K562 (cell line): ENCODE results near the gene CENPX. TPM values are rescaled to one million over a fixed set of nuclear protein-coding genes. Genes with fewer than 3 reads are reported as not detected.

Experiments
- ATAC-seq: fragments of 200-7000 bp; cut with Tn5 transposase; 3 replicates; pipeline ENCODE4 v1.9.1; 2020; ENCODE audit warnings: moderate library complexity
- BruUV-seq: library from RNA; stranded (reverse); fragments of 400-500 nt; replicated peaks from 2 replicates; lab custom pipeline; 2021; lab: Mats Ljungman, UMichigan
- CTCF ChIA-PET: fragments of 300-600 bp; formaldehyde crosslinking; extraction: SDS; loops from one replicate; lab custom pipeline; 2021; ENCODE audit warnings: low intra/inter-chr PET ratio; lab: Yijun Ruan, JAX
- POLR2A ChIA-PET: fragments of 300-600, 350-650 bp; sonication (Branson Sonifier 250); formaldehyde crosslinking; extraction: SDS; loops from one replicate; lab custom pipeline; 2021; ENCODE audit warnings: antibody characterized with exemption, inconsistent platforms; lab: Yijun Ruan, JAX
- DNase-seq, 4 experiments: peaks; one replicate each; pipeline versions ENCODE4 v3.0.0 to v3.0.0-alpha.2; 2011 to 2018; ENCODE audit warnings: low spot score in 3 of 4, mixed read lengths in 3 of 4; ENCODE audit errors: extremely low read depth in 1 of 4
- FAIRE-seq: peaks from 2 replicates; lab custom pipeline; 2011; peaks lifted over from hg19 to GRCh38; lab: Jason Lieb, UNC
- H2AFZ ChIP-seq: 2 replicates; pipeline ENCODE4 v1.6.0; 2011; ENCODE audit warnings: low read depth, low read length, control low read depth, inconsistent platforms
- H3K27ac ChIP-seq: fragments of 200-600 bp; 3 replicates; pipeline ENCODE4 v1.8.0; 2011; ENCODE audit warnings: low read depth, mild to moderate bottlenecking, control low read depth, inconsistent platforms, low read length, moderate library complexity, mixed read lengths; ENCODE audit errors: extremely low read depth
- H3K27me3 ChIP-seq, 2 experiments: fragments of 300-600 bp in 1 of 2; 2 replicates in 1 of 2; 3 replicates in 1 of 2; pipeline versions ENCODE4 v1.6.0 to v1.8.0; 2011; ENCODE audit warnings: inconsistent platforms in 2 of 2, low read length in 2 of 2, mild to moderate bottlenecking in 1 of 2, mixed read lengths in 1 of 2, moderate library complexity in 1 of 2; ENCODE audit not compliant: control insufficient read depth in 2 of 2, insufficient read depth in 2 of 2
- H3K36me3 ChIP-seq: fragments of 300-600 bp; 3 replicates; pipeline ENCODE4 v1.8.0; 2011; ENCODE audit warnings: mild to moderate bottlenecking, low read length, inconsistent platforms; ENCODE audit not compliant: control insufficient read depth, insufficient read depth
- H3K4me1 ChIP-seq, 2 experiments: fragments of 200-600 bp in 1 of 2; replicated peaks in 1 of 2; 2 replicates in 1 of 2; 3 replicates in 1 of 2; pipeline versions ENCODE4 v1.5.1 to v1.8.0; 2011; ENCODE audit warnings: inconsistent platforms in 2 of 2, low read length in 2 of 2, mild to moderate bottlenecking in 1 of 2, mixed read lengths in 1 of 2, moderate library complexity in 1 of 2; ENCODE audit not compliant: control insufficient read depth in 2 of 2, insufficient read depth in 2 of 2
- H3K4me2 ChIP-seq: 2 replicates; pipeline ENCODE4 v1.6.1; 2011; ENCODE audit warnings: low read length, control low read depth, inconsistent platforms, mixed read lengths; ENCODE audit not compliant: insufficient read depth
- H3K4me3 ChIP-seq: fragments of 200-600 bp; sonication (generic), shearing (Covaris generic); 2 replicates; pipeline ENCODE4 v1.5.1; 2016; ENCODE audit warnings: control low read depth, inconsistent platforms
- H3K79me2 ChIP-seq: fragments of 200-600 bp; 3 replicates; pipeline ENCODE4 v1.8.0; 2011; ENCODE audit warnings: low read length, inconsistent platforms; ENCODE audit not compliant: control insufficient read depth, insufficient read depth
- H3K9ac ChIP-seq, 2 experiments: 2 replicates each; pipeline versions ENCODE4 v1.6.0 to v1.6.1; 2011; ENCODE audit warnings: low read depth in 2 of 2, low read length in 2 of 2, control low read depth in 1 of 2, inconsistent platforms in 1 of 2, mild to moderate bottlenecking in 1 of 2, mixed read lengths in 1 of 2; ENCODE audit not compliant: insufficient read depth in 1 of 2
- H3K9me1 ChIP-seq: one replicate; pipeline ENCODE4 v1.6.0; 2011; ENCODE audit warnings: inconsistent platforms, mild to moderate bottlenecking, low read length, moderate library complexity; ENCODE audit not compliant: control insufficient read depth, insufficient read depth
- H3K9me3 ChIP-seq: replicated peaks from 2 replicates; pipeline ENCODE4 v1.5.1; 2011; ENCODE audit warnings: low read depth, low read length, inconsistent platforms; ENCODE audit not compliant: control insufficient read depth, insufficient read depth
- H4K20me1 ChIP-seq: replicated peaks from 2 replicates; pipeline ENCODE4 v1.6.1; 2011; ENCODE audit warnings: low read length, inconsistent platforms, mixed read lengths; ENCODE audit not compliant: control insufficient read depth, insufficient read depth
- ARNT ChIP-seq, 2 experiments: fragments of 450-650 bp; IDR thresholded peaks; 2 replicates each; pipeline ENCODE4 v1.6.1; 2016; ENCODE audit warnings: mild to moderate bottlenecking in 1 of 2
- BCLAF1 ChIP-seq, 2 experiments: fragments of 450-650 bp in 1 of 2; IDR thresholded peaks; 2 replicates each; pipeline ENCODE4 v1.6.1; 2011 to 2017; ENCODE audit warnings: low read depth in 2 of 2, antibody characterized with exemption in 1 of 2, borderline replicate concordance in 1 of 2, low read length in 1 of 2, mild to moderate bottlenecking in 1 of 2, mixed read lengths in 1 of 2; ENCODE audit not compliant: control insufficient read depth in 1 of 2
- CBX1 ChIP-seq: sonication (generic); IDR thresholded peaks from 2 replicates; pipeline ENCODE4 v1.6.1; 2016; ENCODE audit warnings: antibody characterized with exemption, low read depth, mild to moderate bottlenecking
- MECOM ChIP-seq: fragments of 250-450 bp; sonication (Bioruptor Pico); IDR thresholded peaks from 2 replicates; pipeline ENCODE4 v1.8.0; 2022; ENCODE audit warnings: inconsistent platforms
- RREB1 ChIP-seq: fragments of 250-450 bp; sonication (Bioruptor Pico); IDR thresholded peaks from 2 replicates; pipeline ENCODE4 v1.4.0; 2020
- SREBF2 ChIP-seq: sonication (generic); formaldehyde crosslinking; IDR thresholded peaks from 2 replicates; pipeline ENCODE4 v1.4.0; 2020; ENCODE audit warnings: mild to moderate bottlenecking, missing genetic modification reagents
- ZMIZ1 ChIP-seq, 2 experiments: fragments of 150-350 bp in 1 of 2; IDR thresholded peaks; 2 replicates each; pipeline ENCODE4 v1.6.1; 2012 to 2016; ENCODE audit warnings: low read depth in 2 of 2, low read length in 2 of 2, mild to moderate bottlenecking in 1 of 2, moderate library complexity in 1 of 2
- WGBS: fragments of 100-300 bp; shearing (Covaris generic); methylation state at CpG from one replicate; pipeline ENCODE4 v1.1.6; 2016; ENCODE audit warnings: low coverage, mixed read lengths; ENCODE audit not compliant: insufficient coverage; ENCODE audit errors: missing lambda C conversion rate; 5-methylcytosine and 5-hydroxymethylcytosine counted together
- in situ Hi-C: fragments of 300-500 bp; cut with MboI; formaldehyde crosslinking; loops from 4 replicates; pipeline ENCODE4 v1.15.0; 2018; ENCODE audit warnings: inconsistent platforms, mixed read lengths
- intact Hi-C: fragments of 100-400 bp; cut with micrococcal nuclease; formaldehyde crosslinking; loops from 2 replicates; pipeline ENCODE4 v1.14.2; 2022
- polyA plus RNA-seq, 8 experiments: library from polyadenylated mRNA; depleted of rRNA in 4 of 8; stranded (reverse) in 5 of 8; unstranded in 3 of 8; fragments of >200 nt; fragmentation: Nextera tagmentation in 2 of 8; fragmentation: Illumina TruSeq in 1 of 8; extraction: Ambion mirVana in 2 of 8; extraction: Trizol in 1 of 8; gene quantifications; 2 replicates each; pipeline versions ENCODE4 v1.2.1 to v1.2.3, GENCODE V29; 2011 to 2014; ENCODE audit warnings: inconsistent platforms in 1 of 8, missing spikeins in 1 of 8
- total RNA-seq, 7 experiments: library from RNA; depleted of rRNA in 6 of 7; stranded (reverse); fragments of >200 nt in 6 of 7; fragmentation: Illumina TruSeq in 2 of 7; extraction: Trizol in 2 of 7; gene quantifications; 2 replicates each; pipeline versions ENCODE4 v1.2.1 to v1.2.3, GENCODE V29; 2011 to 2021; ENCODE audit warnings: low replicate concordance in 1 of 7

CENPX gene
- total and polyA plus RNA-seq, 9 of the 15 experiments (the other 6 are each of a cell fraction or from before 2014, with no cell fraction given): 32.7 to 352 (median 127) TPM

GRCh38 chr17:82031303-82031884 lies 8.7 kb upstream of the CENPX start, which contains the start of gene RAC3:
RAC3 (plus strand) TSS chr17:82031678; CDS start chr17:82031762, 84 bp downstream.
- FAIRE-seq (no peak), DNase-seq (peak; percentile 51 to 71 (median 63)), ATAC-seq (peak; percentile 41)
- Histone ChIP-seq H3K27ac (peak within 1 kb of the TSS; percentile 84), H3K79me2 (peaks cover 31% of the 10 kb centered on the region), H3K4me2 (peak within 1 kb of the TSS; percentile 90), H3K4me1 (peaks cover 24 to 87% of the 10 kb centered on the region in 2 experiments), H3K27me3 (no peaks in the 10 kb centered on the region), H3K9me1 (peaks cover 6% of the 10 kb centered on the region), H4K20me1 (peaks cover 12% of the 10 kb centered on the region; the same call in 1 of the 2 replicates), H3K36me3 (peaks cover 36% of the 10 kb centered on the region; the same call in 2 of the 3 replicates), H3K9ac (peak within 1 kb of the TSS; percentile 87 to 97), H3K9me3 (no peaks in the 10 kb centered on the region), H2AFZ (peak within 1 kb of the TSS; percentile 92), H3K4me3 (peak within 1 kb of the TSS; percentile 74)
- CTCF ChIA-PET: interaction anchor here (0.6 to 2.4 kb wide), 5 partner anchors 72 to 750 kb away, joined by 3 to 27 read pairs (median 4); no protein-coding TSS in a partner anchor
- no TSS peak for BruUV-seq
- WGBS: 0% methylated on average over 8 of the region's 96 CpGs
- in situ Hi-C loops (loop anchor here (5.0 kb wide), 1 partner anchor 126 kb away; no protein-coding TSS in a partner anchor), intact Hi-C loops (loop anchor here (1.0 to 10.0 kb wide), 3 partner anchors 8 to 313 kb away; partner anchors contain the start of genes FASN and LRRC45)
- POLR2A ChIA-PET: interaction anchor here (0.6 to 0.9 kb wide), 4 partner anchors 41 to 240 kb away, joined by 3 to 4 read pairs (median 3); no protein-coding TSS in a partner anchor
- TF ChIP-seq RREB1 (CRISPR knock-in tag): no peak
- no peak for TF ChIP-seq BCLAF1 (IDR thresholded peaks at IDR 0.05; ENCODE audit: borderline replicate concordance in 1 of 2, control insufficient read depth in 1 of 2, low read depth in 2 of 2, low read length in 1 of 2)
- TF ChIP-seq CBX1: no peak
- no peak for TF ChIP-seq ARNT (IDR thresholded peaks at IDR 0.05)
- TF ChIP-seq SREBF2 (CRISPR knock-in tag): no peak
- TF ChIP-seq MECOM (CRISPR knock-in tag): no peak
- no peak for TF ChIP-seq ZMIZ1 (IDR thresholded peaks at IDR 0.05; ENCODE audit: low read depth in 2 of 2, low read length in 2 of 2)
